GM12873 (cell line): ENCODE measurements around the gene CDC42EP3.

Experiments
- TF ChIP-seq, protein P1 (sequence below): IDR thresholded peaks from 2 replicates; pipeline ENCODE4 v1.5.1; 2012; ENCODE audit warnings: low read depth, mild to moderate bottlenecking, moderate library complexity, low read length, control low read depth; ENCODE audit not compliant: insufficient read depth; ENCODE audit errors: missing control alignments

CDC42EP3 gene

DNA sequence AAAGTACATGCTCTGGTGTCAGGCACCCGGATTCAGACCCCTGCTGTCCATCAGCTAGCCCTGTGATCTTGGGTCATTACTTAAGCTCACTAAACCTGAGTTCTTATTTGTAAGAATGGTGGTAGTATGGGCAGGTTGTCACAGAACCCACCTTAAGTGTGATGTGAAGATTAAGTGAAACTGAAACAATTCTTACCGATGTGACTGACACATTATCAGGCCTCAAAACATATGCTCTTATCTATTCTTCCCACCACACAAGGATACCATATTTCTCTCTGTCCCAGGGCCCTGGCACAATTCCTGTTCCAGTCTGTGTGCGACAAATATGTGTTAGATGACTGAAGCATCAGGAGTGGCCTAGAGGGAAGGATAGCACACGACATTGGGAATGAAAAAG is 11.0 kb upstream of the CDC42EP3 start:
- TF ChIP-seq, protein P1, sequence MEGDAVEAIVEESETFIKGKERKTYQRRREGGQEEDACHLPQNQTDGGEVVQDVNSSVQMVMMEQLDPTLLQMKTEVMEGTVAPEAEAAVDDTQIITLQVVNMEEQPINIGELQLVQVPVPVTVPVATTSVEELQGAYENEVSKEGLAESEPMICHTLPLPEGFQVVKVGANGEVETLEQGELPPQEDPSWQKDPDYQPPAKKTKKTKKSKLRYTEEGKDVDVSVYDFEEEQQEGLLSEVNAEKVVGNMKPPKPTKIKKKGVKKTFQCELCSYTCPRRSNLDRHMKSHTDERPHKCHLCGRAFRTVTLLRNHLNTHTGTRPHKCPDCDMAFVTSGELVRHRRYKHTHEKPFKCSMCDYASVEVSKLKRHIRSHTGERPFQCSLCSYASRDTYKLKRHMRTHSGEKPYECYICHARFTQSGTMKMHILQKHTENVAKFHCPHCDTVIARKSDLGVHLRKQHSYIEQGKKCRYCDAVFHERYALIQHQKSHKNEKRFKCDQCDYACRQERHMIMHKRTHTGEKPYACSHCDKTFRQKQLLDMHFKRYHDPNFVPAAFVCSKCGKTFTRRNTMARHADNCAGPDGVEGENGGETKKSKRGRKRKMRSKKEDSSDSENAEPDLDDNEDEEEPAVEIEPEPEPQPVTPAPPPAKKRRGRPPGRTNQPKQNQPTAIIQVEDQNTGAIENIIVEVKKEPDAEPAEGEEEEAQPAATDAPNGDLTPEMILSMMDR: no peak

- TF ChIP-seq, protein P1: no peak
Observed at GRCh38 chr2:37681587-37681986, 10.1 kb upstream of the CDC42EP3 start.

- TF ChIP-seq, protein P1: no peak
Observed at GRCh38 chr2:37679072-37679695, 7.7 kb upstream of the CDC42EP3 start.

- TF ChIP-seq, protein P1: no peak
Observed at GRCh38 chr2:37676274-37676673, 4.8 kb upstream of the CDC42EP3 start.

GRCh38 chr2:37674946-37675345 is 3.5 kb upstream of the CDC42EP3 start:
- TF ChIP-seq, protein P1: no peak

DNA sequence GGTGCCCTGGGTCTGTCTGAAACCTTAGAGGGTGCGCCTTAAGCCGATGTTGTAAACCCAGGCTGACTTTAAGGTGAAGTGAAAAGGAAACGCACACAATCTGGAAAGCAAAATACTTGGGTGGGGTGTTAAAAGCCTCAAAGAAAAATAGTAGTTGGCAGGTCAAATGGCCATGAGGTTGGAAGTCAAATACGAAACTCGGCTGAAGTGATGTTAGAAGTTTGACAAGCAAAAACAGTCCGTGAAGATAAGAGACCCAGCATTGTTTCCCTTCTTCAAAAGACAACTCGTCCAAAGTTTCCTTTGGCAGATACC is 1.4 kb upstream of the CDC42EP3 start:
- TF ChIP-seq, protein P1: no peak

DNA sequence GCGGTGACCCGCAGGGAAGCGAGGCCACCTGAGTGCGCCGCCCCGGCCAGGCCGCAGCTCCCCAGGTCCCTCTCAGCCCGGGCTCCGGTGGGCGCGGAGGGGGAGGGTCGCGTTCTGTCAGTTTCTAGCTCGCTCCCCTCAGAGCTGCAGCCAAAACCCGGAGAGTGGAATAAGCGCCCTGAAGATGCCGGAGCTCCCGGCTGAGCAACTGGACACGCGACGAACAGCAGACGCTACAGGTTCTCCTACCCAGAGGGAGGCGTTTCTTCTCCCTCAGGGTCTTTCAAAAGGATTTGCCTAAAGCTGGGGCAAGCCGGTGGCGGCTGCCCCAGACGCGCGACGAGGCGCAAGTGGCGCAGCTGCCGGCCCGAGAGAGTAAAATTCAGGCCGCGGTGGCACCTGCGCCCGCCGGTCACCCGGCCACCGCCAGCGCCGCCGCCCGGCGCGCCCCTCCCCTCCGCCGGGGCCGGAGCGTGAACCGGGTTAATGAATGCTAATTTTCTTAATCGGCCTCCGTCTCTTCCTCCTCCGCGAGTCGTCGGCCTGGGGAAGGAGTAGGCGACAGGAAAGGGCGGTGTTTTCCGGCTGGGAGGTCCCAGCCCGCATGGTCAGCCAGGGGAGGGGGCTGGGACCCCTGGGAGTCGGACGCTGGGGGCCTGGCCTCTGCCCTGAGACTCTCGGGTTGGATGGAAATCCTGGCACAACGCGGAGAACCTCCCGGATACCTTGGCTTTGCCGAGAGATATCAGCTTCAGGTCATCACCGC is 845 bp upstream of the CDC42EP3 start:
- TF ChIP-seq, protein P1: no peak
